GM12873 (cell line): ENCODE data around the gene ROPN1L.

Experiments used
- TF ChIP-seq, protein P1 (sequence below): IDR thresholded peaks from 2 replicates; pipeline ENCODE4 v1.5.1; 2012; ENCODE audit warnings: low read depth, mild to moderate bottlenecking, moderate library complexity, low read length, control low read depth; ENCODE audit not compliant: insufficient read depth; ENCODE audit errors: missing control alignments

Gene ROPN1L

DNA sequence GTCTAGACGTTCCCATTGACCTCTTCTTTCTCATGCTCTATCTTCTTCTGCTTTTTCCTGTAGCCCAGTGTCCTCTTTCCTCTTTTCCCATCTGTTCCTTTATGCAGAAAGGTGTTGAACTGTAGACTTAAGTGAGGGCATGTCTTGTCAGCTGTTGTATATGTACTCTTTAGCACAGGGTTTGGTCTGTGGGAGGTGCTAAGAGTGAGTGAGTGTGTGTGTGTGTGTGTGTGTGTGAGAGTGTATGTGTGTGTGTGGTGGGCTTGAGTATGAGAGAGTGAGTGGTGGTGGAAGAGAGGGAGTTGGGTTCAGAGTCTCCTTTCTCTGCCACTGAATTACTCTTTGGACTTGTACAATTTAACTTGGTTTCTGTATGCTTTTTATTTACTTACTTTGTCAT, 10.3 kb upstream of the ROPN1L start:
- TF ChIP-seq, protein P1, sequence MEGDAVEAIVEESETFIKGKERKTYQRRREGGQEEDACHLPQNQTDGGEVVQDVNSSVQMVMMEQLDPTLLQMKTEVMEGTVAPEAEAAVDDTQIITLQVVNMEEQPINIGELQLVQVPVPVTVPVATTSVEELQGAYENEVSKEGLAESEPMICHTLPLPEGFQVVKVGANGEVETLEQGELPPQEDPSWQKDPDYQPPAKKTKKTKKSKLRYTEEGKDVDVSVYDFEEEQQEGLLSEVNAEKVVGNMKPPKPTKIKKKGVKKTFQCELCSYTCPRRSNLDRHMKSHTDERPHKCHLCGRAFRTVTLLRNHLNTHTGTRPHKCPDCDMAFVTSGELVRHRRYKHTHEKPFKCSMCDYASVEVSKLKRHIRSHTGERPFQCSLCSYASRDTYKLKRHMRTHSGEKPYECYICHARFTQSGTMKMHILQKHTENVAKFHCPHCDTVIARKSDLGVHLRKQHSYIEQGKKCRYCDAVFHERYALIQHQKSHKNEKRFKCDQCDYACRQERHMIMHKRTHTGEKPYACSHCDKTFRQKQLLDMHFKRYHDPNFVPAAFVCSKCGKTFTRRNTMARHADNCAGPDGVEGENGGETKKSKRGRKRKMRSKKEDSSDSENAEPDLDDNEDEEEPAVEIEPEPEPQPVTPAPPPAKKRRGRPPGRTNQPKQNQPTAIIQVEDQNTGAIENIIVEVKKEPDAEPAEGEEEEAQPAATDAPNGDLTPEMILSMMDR: no peak

DNA sequence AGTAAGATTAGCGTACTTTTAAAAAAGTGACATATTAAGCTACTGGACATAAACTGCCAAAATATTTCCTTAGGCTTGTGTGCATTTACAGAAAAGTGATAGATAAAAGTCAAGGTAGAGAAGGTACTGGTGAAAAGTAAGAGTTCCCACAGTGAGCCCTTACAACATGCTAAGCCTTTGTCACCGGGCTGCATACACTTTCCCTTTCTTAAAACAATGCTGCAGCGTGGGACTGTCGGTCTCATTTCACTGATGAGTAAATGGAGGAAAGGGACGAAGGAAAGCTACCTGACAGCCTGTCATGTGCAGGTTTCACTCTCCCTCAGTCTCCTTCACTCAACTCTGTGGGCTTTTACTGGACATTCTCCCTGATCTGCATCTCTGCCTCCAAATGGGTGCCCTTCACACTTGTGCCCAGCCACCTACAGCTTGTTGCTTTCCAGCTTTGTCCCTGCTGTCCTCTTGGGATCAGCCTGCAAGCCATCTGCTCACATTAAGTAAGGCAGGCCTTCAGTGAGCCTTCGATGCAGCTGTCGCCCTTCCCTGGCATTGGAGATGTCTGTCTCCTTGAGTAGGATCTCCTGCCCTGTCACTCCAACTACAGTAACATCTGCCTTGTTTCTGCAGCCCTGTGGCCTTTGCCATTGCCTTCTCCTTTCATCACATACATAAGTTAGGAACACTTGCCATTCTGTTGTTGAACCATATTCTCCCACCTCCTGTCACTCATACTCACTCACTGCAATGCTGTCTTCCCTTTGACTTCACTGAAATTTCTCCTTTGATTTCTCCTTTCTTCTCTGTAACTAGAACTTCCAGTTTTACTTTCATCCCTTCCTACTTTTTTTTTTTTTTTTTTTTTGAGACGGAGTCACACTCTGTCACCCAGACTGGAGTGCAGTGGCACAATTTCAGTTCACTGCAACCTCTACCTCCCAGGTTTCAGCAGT, 9.3 kb upstream of the ROPN1L start:
- TF ChIP-seq, protein P1: no peak

DNA sequence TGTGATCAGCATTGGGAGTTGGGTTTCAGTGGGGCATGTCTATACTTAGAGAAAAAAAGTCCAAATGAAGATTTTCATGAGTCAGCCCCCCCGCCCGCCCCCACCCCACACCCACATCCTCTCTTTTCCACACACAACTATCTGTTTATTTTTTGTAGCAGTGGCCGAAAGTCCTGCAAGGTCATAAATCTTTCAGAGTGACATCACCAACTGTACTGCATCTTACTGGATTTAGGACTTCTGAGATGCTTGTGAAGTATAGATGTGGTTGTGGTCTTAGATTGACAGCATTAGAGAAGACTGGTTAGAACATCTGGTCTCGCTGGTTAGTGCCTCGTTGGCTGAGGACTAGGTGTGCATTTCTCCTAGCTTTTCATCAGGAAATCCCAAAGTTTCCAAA, 7.3 kb upstream of the ROPN1L start:
- TF ChIP-seq, protein P1: no peak

DNA sequence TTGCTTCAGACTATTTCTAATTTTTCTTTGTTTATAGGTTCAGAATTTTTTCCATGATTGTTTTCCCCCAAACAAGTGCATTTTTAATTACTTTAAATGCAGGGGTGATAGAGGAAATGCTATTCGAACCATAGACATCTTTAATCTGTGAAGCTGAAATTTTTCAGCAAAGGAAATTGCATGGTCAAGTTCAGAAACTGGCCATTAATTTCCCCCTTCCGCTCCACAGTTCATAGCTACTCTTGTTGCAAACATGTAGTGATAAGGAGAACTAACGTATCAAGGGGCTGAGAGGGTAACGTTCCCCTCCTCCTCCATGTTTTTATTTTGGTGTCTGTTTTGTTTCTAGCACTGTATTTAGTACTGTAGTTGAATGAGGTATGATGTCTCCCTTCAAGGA, 3.4 kb upstream of the ROPN1L start:
- TF ChIP-seq, protein P1: no peak

DNA sequence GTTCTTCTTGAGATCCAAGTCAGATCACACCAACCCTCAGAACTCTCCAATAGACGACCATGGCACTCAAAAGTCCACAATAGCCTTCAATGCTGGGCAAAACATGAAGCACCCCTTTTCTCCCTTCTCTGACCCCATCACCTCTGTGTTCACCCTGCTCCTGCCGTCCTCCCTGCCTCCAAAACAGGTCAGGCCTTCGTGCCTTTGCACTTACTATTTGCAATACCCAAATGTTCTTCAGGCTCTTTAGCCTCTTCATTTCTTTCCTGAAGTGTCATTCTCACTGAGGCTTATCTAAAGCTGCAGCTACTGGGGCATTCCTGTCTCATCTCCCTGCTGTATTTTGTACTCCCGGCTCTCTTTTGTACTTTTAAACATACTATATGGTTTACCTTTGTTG, 2.0 kb upstream of the ROPN1L start:
- TF ChIP-seq, protein P1: no peak

DNA sequence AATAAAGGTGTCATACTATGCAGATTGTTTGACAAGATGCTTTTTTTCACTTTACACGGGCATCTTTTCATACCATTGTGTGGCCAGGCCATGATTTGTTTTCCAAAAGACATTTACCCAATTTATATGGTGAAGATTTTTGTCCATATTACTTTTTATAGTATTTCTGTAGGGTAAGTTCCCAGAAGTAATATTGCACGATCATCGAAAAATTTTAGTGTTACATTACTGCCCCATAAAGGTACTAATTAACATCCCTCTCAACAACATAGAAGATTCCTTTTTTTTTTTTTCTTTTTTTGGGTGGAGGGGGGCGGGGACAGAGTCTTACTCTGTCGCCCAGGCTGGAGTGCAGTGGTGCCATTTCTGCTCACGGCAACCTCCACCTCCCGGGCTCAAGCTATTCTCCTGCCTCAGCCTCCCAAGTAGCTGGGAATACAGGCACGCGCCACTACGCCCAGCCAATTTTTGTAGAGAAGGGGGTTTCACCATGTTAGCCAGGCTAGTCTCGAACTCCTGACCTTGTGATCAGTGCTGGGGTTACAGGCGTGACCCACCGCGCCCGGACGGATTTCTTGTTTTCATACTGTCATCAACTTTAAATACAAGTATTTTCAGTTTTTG, 1.2 kb upstream of the ROPN1L start:
- TF ChIP-seq, protein P1: no peak

DNA sequence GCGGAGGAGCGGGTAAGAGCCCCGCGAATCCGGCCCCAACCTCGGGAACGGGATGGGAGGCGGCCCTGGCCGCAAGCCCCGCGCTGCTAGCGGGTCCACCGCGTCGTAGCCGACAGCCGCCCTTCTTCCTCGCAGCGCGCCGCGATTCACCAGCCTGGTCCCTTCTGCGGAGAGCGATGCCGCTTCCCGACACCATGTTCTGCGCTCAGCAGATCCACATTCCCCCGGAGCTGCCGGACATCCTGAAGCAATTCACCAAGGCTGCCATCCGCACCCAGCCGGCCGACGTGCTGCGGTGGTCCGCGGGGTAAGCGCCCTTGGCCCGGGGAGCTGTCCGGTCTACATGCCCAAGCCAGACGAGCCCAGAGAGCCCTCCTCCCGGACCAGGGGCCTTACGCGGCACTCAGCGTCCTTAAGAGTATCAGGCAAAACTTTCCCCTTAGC, 335 bp downstream of the ROPN1L start:
- TF ChIP-seq, protein P1: no peak
